ENCODE data around the gene DRC7.
A peak's percentile ranks its signal among the peaks of the same experiment; 100 is the strongest.
"Not testable (repeated sequence)": the region's sequence is repeated elsewhere in the genome, so short reads cannot be mapped to it uniquely, and the experiment has no call there.

DRC7 gene

DNA sequence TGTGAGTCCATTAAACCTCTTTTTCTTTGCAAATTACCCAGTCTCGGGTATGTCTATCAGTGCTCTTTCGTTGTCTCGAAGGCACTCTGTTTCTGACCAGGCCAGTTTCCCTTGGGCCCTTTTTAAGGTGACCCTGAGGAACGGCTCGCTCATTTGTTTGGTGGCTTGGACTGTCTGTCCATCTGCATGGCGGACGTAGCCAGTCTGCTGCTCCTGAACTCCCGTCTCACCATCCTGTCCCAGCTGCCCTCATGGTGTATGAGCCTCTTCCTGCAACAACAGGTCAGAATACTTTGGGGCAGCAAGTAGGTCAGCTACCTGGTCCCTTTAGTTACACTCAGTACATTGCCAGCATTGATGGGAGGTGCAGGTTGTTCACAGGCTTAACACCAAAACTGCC lies 19.0 kb downstream of the DRC7 start:
- no peak for DNase-seq (ENCODE audit: low read depth)

DNA sequence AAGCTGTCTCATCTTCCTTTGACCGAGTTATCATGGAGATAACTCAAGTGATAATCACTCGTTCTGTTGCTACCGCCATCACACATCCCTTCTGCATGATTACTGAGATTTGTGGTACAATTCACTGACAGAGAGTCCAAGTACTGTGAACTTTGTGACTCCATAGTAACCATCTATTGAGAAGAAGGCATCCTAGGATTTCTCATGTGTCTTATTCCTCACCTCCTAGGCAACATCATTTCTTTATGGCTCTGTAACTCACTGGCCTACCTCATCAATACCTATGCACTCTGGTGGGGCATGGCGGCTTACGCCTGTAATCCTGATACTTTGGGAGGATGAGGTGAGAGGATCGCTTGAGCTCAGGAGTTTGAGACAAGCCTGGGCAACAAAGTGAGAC lies 19.4 kb downstream of the DRC7 start:
- no peak for DNase-seq (ENCODE audit: low read depth)

DNA sequence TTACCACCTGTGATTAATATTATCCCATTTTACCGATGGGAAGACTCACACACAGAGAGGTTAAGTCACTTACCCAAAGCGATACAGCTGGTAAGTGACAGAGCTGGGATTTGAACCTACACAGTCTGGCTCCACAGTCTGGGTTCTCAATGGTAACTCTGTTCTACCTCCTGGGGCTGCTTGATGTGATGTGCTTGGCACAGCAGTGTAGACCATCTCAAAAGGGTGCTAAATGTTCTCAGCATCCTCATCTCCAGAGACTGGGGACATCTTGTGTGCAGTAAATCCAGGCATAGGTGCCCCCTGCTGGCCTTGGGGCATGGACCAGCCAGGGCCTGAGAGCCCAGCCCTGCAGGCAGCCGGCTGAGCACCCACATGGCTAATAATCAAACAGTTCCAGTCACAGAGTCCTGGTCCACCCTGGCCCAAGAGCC lies 25.6 kb downstream of the DRC7 start:
- peak; percentile 60 for DNase-seq (ENCODE audit: low read depth)

DNA sequence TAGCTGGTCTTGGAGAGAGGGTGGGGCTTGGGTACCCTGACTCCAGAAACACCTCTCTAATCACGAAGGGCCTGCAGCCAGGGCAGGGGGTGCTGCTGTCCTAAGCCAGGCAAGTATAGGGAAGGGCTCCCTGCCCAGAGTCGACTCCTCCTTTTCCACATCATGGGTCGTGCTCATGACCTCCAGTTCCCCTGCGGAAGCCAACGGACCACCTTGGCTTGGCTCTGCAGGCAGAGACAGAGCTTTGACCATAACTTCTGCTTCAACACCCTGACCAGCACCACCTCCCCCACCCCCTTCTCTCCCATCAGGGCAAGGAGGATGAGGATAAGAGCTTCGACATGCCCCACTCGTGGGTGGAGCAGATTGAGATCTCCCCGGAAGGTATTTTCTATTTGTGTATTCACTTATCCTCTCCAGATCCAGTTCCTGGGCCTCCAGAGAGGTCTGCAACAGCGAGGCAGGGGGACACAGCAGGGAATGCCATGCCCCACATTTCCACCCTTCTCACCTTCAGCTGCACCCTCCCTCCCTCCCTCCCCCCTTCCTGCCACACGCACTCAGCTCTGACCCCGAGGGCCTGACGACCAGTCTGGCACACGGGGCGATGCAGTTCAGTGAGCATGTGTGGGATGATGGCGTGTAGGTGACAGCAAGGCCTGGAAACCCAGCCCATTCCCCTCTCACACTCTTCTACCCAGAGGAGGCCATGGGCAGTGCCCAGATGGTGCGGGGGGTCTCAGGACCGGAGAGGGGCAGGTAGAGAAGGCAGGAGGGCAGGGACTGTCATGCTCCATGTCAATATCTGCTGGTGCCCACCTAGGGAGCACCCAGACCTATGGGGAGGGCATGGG lies 27.0 kb downstream of the DRC7 start:
- no peak for DNase-seq (ENCODE audit: low read depth)

DNA sequence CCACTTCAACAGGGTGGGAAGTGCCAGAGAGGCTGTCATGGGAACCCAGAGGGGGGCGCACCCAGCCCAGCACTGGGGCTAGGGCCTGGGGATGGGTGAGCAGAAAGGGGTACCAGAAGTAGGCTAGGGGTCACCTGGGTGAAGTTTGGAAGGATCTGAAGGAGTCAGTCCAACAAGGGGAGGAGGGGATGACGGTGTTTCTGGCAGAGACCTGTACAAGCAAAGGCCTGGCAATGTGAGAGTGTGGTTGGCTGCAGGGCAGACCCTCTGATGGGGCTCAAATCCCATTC lies 27.5 kb downstream of the DRC7 start:
- DNase-seq (ENCODE audit: low read depth): no peak

DNA sequence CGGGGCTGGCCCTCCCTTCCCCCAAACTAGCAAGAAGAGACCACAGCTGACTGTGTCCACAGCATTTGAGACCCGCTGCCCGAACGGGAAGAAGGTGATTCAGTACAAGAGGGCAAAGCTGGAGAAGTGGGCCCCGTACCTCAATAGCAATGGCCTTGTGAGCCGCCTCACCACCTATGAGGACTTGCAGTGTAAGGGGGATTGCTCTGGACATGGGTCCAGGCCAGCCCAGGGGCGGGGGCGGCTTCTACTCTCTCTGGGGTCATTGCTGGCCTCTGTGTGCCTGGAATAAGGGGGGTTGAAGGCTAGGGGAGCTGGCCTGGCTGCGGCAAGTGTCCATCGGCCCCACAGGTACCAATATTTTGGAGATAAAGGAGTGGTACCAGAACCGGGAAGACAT lies 28.0 kb downstream of the DRC7 start:
- no peak for DNase-seq (ENCODE audit: low read depth)

DNA sequence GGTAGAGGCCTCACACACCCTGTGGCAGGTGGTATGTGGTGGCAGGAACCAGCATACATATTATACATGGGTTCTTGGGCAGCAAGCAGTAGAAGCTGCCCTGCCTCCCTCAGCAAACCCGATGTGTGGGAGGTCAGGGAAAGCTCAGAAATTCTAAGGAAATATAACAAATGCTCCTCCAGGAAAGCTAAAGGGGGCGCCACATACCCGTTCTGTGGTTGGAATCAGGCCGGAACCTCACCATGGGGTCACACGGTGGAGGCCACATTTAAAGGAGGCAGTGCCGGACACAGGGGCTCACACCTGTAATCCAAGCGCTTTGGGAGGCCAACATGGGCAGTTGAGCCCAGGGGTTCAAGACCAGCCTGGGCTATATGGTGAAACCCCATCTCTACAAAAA lies 28.6 kb downstream of the DRC7 start:
- DNase-seq (ENCODE audit: low read depth): peak; percentile 36

DNA sequence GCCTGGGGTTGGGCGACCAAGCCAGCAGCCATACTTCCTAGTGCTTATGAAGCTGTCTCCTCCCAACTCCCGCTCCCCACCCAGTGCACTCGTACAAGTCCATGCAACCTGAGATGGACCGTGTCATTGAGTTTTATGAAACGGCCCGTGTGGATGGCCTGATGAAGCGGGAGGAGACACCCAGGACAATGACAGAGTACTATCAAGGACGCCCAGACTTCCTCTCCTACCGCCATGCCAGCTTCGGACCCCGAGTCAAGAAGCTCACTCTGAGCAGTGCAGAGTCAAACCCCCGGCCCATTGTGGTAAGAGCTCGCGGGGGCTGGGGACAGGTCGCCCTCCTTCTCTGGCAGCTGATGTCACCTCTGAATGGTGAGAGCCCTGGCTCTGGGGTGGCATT lies 29.9 kb downstream of the DRC7 start:
- no peak for DNase-seq (ENCODE audit: low read depth)

DNA sequence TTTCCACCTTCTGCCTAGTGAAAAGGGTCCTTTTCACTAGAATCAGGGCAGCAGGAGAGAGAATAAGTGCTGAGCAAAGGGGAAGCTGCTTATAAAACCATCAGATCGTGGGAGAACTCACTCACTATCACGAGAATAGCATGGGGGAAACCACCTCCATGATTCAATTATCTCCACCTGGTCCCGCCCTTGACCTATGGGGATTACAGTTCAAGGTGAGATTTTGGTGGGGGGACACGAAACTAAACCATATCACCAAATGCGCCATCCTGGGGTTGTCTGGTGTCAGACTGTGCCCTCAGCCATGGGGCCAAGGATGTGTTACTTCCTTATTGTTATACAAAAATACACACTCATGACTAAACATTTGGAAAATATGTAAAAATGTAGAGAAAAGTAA lies 30.5 kb downstream of the DRC7 start:
- no peak for DNase-seq (ENCODE audit: low read depth)

DNA sequence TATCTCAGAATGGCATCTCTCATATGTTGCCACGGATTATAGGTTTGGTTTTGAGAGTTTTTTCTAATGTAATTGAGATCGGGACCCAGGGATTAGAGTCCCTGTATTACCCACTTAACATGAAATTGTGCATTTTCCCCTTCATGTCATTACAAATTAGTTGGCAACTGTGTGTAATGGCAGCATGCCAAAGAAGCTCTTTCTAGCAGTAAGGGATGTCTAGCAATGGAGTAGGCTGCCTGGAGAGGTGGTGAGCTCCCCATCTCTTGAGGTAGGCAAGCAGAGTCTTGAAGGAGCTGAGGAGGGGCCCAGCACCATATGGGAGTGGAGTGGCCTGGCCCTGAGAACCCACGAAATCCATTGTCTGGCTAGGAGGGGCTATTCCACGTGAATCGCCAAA lies 30.9 kb downstream of the DRC7 start:
- no peak for DNase-seq (ENCODE audit: low read depth)

DNA sequence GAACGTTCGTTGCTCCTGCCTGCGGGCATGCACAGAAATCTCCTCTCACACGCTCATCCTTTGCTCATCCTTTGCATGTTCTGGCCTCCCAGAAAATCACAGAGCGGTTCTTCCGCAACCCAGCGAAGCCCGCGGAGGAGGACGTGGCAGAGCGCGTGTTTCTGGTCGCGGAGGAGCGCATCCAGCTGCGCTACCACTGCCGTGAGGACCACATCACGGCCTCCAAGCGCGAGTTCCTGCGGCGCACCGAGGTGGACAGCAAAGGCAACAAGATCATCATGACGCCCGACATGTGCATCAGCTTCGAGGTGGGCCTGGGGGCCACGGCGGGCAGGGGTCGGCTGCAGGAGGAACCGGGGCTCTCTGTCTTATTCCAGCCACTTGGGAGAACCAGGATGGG lies 31.4 kb downstream of the DRC7 start:
- no peak for DNase-seq (ENCODE audit: low read depth)

DNA sequence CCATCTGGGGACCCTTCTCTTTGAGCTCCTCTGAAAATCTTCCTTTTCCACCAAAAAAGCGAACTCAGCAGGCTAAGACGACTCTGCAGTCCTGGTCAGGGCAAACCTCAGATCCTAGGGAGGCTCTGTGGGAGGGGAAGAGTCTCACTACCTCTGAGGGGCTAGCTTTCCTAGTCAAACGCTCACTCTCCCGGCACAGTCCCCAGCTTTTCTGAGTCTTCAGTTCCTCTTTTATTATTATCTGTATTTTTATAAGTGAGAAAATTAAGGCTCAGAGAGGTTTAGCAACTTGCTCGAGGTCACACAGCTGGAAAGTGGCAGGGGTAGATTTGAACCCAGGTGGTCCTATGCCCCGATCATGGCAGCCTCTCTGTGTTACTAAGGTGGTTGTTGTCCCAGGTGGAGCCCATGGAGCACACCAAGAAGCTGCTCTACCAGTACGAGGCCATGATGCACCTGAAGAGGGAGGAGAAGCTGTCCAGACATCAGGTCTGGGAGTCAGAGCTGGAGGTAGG lies 31.9 kb downstream of the DRC7 start:
- no peak for DNase-seq (ENCODE audit: low read depth)

DNA sequence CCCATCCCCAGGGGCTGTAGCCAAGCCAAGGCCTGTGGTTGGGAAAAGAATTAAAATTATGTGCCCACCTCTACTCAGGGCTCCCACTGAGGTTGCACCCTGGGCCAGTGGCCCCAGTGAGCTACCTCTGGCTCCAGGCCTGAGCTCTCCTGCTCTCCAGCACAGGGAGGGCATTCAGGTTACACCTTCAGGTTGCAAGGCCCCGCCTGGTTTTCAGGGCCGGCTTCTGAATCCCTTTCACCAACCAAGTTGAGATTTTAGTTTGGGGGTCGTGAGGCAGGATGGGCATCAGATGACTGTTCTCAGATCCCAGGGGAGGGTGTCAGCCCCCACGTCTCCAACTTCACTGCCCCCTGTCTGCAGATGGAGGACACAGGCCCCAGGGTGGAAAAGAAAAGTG lies 33.0 kb downstream of the DRC7 start:
- DNase-seq (ENCODE audit: low read depth): no peak

DNA sequence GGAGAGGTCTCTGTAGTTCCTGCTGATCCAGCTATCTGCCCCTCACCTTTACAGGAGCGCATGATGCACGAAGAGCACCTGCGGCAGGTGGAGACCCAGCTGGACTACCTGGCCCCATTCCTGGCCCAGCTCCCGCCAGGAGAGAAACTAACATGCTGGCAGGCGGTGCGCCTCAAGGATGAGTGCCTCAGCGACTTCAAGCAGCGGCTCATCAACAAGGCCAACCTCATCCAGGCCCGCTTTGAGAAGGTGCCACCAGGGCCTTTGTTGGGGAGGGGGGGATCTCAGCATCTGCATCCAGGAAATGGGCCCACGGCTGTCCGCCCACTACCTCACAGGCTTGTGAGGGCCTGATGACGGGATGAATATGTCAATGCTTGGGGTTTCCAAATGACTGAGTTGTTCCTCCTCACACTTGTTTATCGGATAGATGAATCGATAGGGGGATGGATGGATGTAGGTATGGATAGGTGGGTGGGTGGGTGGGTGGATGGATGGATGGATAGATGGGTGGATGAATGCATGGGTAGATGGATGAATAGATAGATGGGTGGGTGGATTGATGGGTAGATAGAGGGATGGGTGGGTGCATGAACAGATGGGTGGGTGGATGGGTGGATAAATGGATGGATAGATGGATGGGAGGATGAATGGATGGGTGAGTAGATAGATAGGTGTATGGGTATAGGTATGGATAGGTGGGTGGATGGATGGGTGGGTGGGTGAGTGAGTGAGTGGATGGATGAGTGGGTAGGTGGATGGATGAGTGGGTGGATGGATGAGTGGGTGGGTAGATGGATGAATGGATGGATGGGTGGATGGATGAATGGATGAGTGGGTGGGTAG lies 34.0 kb downstream of the DRC7 start:
- DNase-seq (ENCODE audit: low read depth): no peak

DNA sequence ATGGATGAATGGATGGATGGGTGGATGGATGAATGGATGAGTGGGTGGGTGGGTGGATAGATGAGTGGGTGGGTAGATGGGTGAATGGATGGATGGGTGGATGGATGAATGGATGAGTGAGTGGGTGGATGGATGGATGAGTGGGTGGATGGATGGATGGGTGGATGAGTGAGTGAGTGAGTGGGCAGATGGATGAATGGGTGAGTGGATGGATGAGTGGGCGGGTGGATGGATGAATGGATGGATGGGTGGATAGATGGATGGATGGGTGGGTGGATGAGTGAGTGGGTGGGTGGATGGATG lies 34.5 kb downstream of the DRC7 start:
- no peak for DNase-seq (ENCODE audit: low read depth)

DNA sequence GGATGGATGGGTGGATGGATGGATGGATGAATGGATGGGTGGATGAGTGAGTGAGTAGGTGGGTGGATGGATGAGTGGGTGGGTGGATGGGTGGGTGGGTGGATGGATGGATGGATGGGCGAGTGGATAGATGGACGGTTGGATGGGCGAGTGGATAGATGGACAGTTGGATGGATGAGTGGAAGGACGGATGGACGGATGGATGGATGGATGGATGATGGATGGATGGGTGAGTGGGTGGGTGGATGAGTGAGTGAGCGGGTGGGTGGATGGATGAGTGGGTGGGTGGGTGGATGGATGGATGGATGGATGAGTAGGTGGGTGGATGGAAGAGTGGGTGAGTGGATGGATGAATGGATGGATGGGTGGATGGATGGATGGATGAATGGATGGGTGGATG lies 35.2 kb downstream of the DRC7 start:
- not testable (repeated sequence) for DNase-seq (ENCODE audit: low read depth)

DNA sequence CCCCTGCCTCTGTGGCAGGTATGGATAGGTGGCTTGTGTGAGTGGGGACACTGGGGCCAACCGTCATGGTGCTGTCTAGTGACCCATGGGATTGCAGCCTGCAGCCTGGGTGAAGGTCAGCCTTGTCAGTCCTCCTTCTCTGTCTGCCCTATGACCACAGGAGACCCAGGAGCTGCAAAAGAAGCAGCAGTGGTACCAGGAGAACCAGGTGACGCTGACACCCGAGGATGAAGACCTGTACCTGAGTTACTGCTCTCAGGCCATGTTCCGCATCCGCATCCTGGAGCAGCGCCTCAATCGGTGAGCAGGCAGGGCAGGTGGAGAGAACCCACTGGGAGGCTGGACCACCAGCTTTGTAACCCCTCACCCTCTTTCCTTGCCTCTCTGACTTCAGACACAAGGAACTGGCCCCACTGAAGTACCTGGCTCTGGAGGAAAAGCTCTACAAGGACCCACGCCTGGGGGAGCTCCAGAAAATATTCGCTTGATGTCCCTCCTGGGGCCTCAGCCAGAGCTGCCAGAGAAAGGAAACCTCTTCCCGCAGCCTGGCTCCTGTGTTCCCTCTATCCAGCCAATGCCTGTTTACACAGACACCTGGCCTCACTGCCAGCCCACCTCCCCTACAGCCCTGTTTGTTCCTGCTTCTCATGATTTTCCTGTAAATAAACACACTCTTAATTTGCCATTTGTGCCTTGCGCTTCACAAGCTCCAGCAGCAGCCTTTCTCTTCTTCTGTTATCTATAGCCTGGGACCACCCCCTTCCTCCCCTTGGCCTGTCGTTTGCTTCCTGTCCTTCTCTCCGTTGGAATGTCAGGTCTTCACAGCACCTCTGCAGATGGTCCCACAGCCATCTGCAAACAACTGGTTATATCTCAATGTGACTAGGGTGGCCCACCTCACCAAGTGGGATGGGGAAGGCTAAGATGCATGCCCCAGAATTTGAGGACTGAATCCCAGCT lies 36.4 kb downstream of the DRC7 start:
- no peak for DNase-seq (ENCODE audit: low read depth)

DNA sequence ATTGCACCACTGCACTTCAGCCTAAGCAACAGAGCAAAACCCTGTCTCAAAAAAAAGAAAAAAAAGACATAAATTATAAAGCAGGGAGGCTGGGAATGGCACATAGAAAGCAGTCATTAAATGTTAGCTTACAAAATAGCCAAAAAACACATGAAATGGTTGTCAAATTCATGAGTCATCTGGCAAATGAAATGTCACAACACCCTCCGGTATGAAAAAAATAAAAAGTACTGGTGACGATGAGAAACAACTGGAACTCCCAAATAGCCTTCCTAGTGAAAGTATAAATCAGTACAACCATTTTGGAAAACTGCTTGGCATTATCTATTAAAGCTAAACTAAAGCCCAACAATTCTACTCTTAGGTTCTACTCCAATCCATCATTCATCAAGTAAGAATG lies 37.4 kb downstream of the DRC7 start:
- peak; percentile 64 for DNase-seq (ENCODE audit: low read depth)

DNA sequence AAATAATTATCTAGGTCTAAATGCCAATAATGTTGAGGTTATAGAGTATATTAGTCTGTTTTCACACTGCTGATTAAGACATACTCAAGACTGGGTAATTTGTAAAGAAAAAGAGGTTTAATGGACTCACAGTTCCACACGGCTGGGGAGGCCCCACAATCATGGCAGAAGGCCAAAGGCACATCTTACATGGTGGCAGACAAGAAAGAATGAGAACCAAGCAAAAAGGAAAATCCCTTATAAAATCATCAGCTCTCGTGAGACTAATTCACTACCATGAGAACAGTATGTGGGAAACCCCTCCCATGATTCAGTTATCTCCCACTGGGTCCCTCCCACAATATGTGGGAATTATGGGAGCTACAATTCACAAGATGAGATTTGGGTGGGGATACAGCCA lies 38.1 kb downstream of the DRC7 start:
- DNase-seq (ENCODE audit: low read depth): no peak

DNA sequence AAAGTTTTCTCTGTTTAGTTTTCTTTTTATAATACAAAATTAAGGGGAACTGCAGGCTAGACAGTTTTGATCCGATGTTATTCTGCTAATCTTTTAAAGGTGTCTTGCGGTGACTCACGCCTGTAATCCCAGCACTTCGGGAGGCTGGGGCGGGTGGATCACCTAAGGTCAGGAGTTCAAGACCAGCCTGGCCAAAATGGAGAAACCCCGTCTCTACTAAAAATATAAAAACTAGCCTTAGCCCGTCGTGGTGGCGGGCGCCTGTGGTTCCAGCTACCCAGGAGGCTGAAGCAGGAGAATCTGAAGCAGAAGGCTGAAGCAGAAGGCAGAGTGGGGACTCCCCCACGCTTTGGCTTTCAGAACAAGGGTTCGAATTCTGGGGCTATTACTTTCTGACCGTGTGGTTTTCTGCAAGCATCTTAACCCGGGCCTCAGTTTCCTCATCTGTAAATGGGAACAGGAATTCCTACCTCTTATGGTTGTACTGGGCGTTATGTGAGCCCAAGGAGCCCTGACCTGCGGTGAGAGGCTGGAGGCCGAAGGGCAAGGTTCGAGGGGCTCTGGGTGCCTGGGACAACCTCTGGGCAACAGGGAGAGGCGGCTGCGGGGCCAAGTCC lies 39.8 kb downstream of the DRC7 start:
- no peak for DNase-seq (ENCODE audit: low read depth)

DNA sequence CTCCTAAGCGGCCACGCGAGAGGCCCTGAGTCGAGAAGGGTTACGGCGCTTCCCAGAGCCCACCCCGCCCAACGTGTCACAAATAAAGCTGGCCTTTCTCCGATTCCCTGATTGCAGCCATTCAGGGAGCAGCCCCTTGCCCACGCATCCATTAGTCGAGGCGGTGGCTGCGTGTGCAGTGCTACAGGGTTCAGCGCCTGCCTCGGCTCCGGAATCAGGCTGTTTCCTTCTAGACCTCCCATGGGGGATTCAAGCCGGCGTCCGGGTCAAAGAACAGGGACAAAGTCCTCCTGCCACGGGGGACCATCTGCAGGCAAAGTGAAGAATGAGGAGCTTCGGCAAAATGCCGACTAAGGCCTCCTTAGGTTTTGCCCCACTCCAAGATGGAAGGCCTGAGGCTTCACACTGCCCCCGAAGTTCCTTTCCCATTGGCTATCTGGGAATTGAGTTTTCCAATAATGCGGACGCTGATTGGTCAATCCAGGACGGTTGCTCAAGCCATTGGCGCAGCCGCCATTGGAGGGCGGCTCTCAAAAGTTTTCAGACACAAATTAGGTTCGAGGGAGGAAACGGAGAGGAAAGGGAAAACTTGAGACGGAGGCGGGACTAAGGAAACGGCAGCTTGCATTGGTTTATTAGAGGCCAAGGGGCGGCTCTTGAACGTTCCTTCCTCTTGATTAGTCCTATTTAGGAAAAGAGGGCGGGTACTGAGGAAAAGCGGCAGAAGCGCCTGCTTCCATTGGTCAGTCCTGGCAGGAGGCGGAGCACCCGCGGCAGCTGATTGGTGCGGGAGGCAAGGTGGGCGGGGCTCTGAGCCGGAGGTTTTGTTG lies 40.5 kb downstream of the DRC7 start:
- peak; percentile 100 for DNase-seq (ENCODE audit: low read depth)

Measured in amniotic epithelial cell (primary cell).